Esophagus squamous epithelium (tissue), 4 donors: ENCODE results near the gene CAPN12.

ENCODE experiments used
- CTCF ChIP-seq, 6 experiments: fragments of 450-650 bp in 4 of 6; fragments of 200-600 bp in 2 of 6; sonication (generic) in 2 of 6; IDR thresholded peaks; one replicate each; pipeline ENCODE4 v1.5.1; 2016 to 2019; ENCODE audit warnings: antibody characterized with exemption in 6 of 6, mild to moderate bottlenecking in 4 of 6, moderate library complexity in 4 of 6
- POLR2A ChIP-seq, 4 donors: fragments of 450-650 bp; IDR thresholded peaks; one replicate each; pipeline ENCODE4 v1.6.1; 2017; ENCODE audit warnings: antibody characterized with exemption in 4 of 4, mild to moderate bottlenecking in 4 of 4, moderate library complexity in 3 of 4

- TF ChIP-seq POLR2A (IDR thresholded peaks at IDR 0.05): no peak
- no peak for TF ChIP-seq CTCF (IDR thresholded peaks at IDR 0.05)
Measured at GRCh38 chr19:38704488-38705026, 39.7 kb downstream of the CAPN12 start.
